ENCODE data around the gene TSC1. TPM values are rescaled to one million over a fixed set of nuclear protein-coding genes. Genes with fewer than 3 reads are reported as not detected.

The TSC1 gene
- total and polyA plus RNA-seq, 2 experiments from 2014 or later: 23.7 to 48.0 TPM

GRCh38 chr9:132862533-132862932 is 81.9 kb downstream of the TSC1 start (continued):
- TF ChIP-seq ZNF462 (CRISPR knock-in tag; IDR thresholded peaks at IDR 0.05): no peak
- no peak for TF ChIP-seq EZH2 (IDR thresholded peaks at IDR 0.05; ENCODE audit: low read depth, unreplicated experiment)
- no peak for TF ChIP-seq EZH2phosphoT487 (IDR thresholded peaks at IDR 0.05; ENCODE audit: unreplicated experiment)
- no peak for TF ChIP-seq JUNB (IDR thresholded peaks at IDR 0.05; ENCODE audit: unreplicated experiment)
- no peak for TF ChIP-seq CREB1 (CRISPR knock-in tag; IDR thresholded peaks at IDR 0.05; ENCODE audit: low read depth)
- no peak for TF ChIP-seq NANOG (IDR thresholded peaks at IDR 0.05; ENCODE audit: borderline replicate concordance)
- TF ChIP-seq ZNF114 (CRISPR knock-in tag; IDR thresholded peaks at IDR 0.05): no peak
- TF ChIP-seq POLR2AphosphoS5 (IDR thresholded peaks at IDR 0.05; ENCODE audit: low read depth): no peak

- no peaks in the 10 kb centered on the region for H4K20me1 ChIP-seq (replicated peaks; ENCODE audit: insufficient read depth)
- peaks cover 4% of the 10 kb centered on the region for H3K27me3 Mint-ChIP-seq (ENCODE audit: insufficient read depth, low read depth, poor library complexity)
- H3K4me1 ChIP-seq (ENCODE audit: insufficient read depth): peaks cover 9% of the 10 kb centered on the region; the same call in 1 of the 2 replicates
- no peaks in the 10 kb centered on the region for H3K36me3 Mint-ChIP-seq (ENCODE audit: low read depth)
- H3K27me3 ChIP-seq (ENCODE audit: insufficient read depth): no peaks in the 10 kb centered on the region
- no peaks in the 10 kb centered on the region for H3F3A ChIP-seq (replicated peaks; ENCODE audit: low read depth)
- H2AFZ ChIP-seq: no peak overlapping the region
- no peaks in the 10 kb centered on the region for H3K79me2 ChIP-seq (replicated peaks; ENCODE audit: insufficient read depth)
- H3K4me1 Mint-ChIP-seq: peaks cover 24% of the 10 kb centered on the region
- H3K4me3 Mint-ChIP-seq: no peak overlapping the region
- no peaks in the 10 kb centered on the region for H3K9me3 Mint-ChIP-seq
- H3K36me3 ChIP-seq (ENCODE audit: insufficient read depth): no peaks in the 10 kb centered on the region
- no peak for DNase-seq (ENCODE audit: low spot score)
- H3K9me2 ChIP-seq (ENCODE audit: insufficient read depth): peaks cover 5% of the 10 kb centered on the region; the same call in 1 of the 2 replicates
- ATAC-seq: no peak
- no peak overlapping the region for H3K27ac ChIP-seq (ENCODE audit: low read depth)
- no peak overlapping the region for H3K4me3 ChIP-seq
- peak overlapping the region; percentile 59; the same call in 1 of the 2 replicates for H3K27ac Mint-ChIP-seq
- H3K4me2 ChIP-seq: no peak overlapping the region
- TF ChIP-seq ZNF114 (CRISPR knock-in tag; IDR thresholded peaks at IDR 0.05): no peak
- no peak for TF ChIP-seq ZNF331 (CRISPR knock-in tag; IDR thresholded peaks at IDR 0.05; ENCODE audit: low read depth)
- TF ChIP-seq STAT1 (IDR thresholded peaks at IDR 0.05; ENCODE audit: unreplicated experiment): no peak
- no peak for TF ChIP-seq EZH2phosphoT487 (IDR thresholded peaks at IDR 0.05; ENCODE audit: unreplicated experiment)
- TF ChIP-seq JUNB (IDR thresholded peaks at IDR 0.05; ENCODE audit: unreplicated experiment): no peak
- TF ChIP-seq CREB1 (CRISPR knock-in tag; IDR thresholded peaks at IDR 0.05; ENCODE audit: low read depth): no peak
- TF ChIP-seq ETS1 (IDR thresholded peaks at IDR 0.05): no peak
- no peak for TF ChIP-seq POLR2AphosphoS5 (IDR thresholded peaks at IDR 0.05; ENCODE audit: low read depth)
- no peak for TF ChIP-seq REST (IDR thresholded peaks at IDR 0.05; ENCODE audit: unreplicated experiment)
Observed at GRCh38 chr9:132861666-132862065, 82.8 kb downstream of the TSC1 start.

Data from GM23338 (cell line).